ENCODE measurements around the gene TANC2.
"Not testable (repeated sequence)": the region's sequence is repeated elsewhere in the genome, so short reads cannot be mapped to it uniquely, and the experiment has no call there.

TANC2 gene

GRCh38 chr17:62964506-62964905 lies 1.5 kb upstream of the TANC2 start:
- no peak for DNase-seq (ENCODE audit: low read depth in 2 of 2)

- DNase-seq (ENCODE audit: low read depth in 2 of 2), result peak in 1 of 2 donors; percentile 2
These were observed 805 bp upstream of the TANC2 start for GRCh38 chr17:62965174-62965685.

- DNase-seq (ENCODE audit: low read depth in 2 of 2), result peak; percentile 40 to 45
These were observed 580 bp downstream of the TANC2 start for GRCh38 chr17:62966426-62967204.

- DNase-seq (ENCODE audit: low read depth in 2 of 2), result no peak
These were observed 1.1 kb downstream of the TANC2 start for GRCh38 chr17:62967205-62967529.

GRCh38 chr17:62968445-62968923 lies 2.4 kb downstream of the TANC2 start:
- DNase-seq (ENCODE audit: low read depth in 2 of 2), result peak; percentile 9 to 27

- no peak for DNase-seq (ENCODE audit: low read depth in 2 of 2)
These were observed 4.6 kb downstream of the TANC2 start for GRCh38 chr17:62970610-62971009.

GRCh38 chr17:62971853-62972252 lies 5.8 kb downstream of the TANC2 start:
- DNase-seq (ENCODE audit: low read depth in 2 of 2), result no peak

GRCh38 chr17:62974788-62975187 lies 8.8 kb downstream of the TANC2 start:
- no peak for DNase-seq (ENCODE audit: low read depth in 2 of 2)

GRCh38 chr17:62975206-62975605 lies 9.2 kb downstream of the TANC2 start:
- no peak for DNase-seq (ENCODE audit: low read depth in 2 of 2)

GRCh38 chr17:62976643-62977231 lies 10.7 kb downstream of the TANC2 start:
- DNase-seq (ENCODE audit: low read depth in 2 of 2), result not testable (repeated sequence)

GRCh38 chr17:62980842-62981241 lies 14.8 kb downstream of the TANC2 start:
- no peak for DNase-seq (ENCODE audit: low read depth in 2 of 2)

- no peak for DNase-seq (ENCODE audit: low read depth in 2 of 2)
These were observed 15.9 kb downstream of the TANC2 start for GRCh38 chr17:62981933-62982332.

- no peak for DNase-seq (ENCODE audit: low read depth in 2 of 2)
These were observed 18.8 kb downstream of the TANC2 start for GRCh38 chr17:62984801-62985200.

GRCh38 chr17:62986549-62986948 lies 20.5 kb downstream of the TANC2 start:
- no peak for DNase-seq (ENCODE audit: low read depth in 2 of 2)

- DNase-seq (ENCODE audit: low read depth in 2 of 2), result no peak
These were observed 21.1 kb downstream of the TANC2 start for GRCh38 chr17:62987136-62987535.

- DNase-seq (ENCODE audit: low read depth in 2 of 2), result no peak
These were observed 23.5 kb downstream of the TANC2 start for GRCh38 chr17:62989501-62989900.

- DNase-seq (ENCODE audit: low read depth in 2 of 2), result no peak
These were observed 28.9 kb downstream of the TANC2 start for GRCh38 chr17:62994931-62995330.

- DNase-seq (ENCODE audit: low read depth in 2 of 2), result no peak
These were observed 29.4 kb downstream of the TANC2 start for GRCh38 chr17:62995377-62995885.

GRCh38 chr17:62996221-62996620 lies 30.2 kb downstream of the TANC2 start:
- DNase-seq (ENCODE audit: low read depth in 2 of 2), result no peak

- no peak for DNase-seq (ENCODE audit: low read depth in 2 of 2)
These were observed 32.1 kb downstream of the TANC2 start for GRCh38 chr17:62998166-62998565.

- no peak for DNase-seq (ENCODE audit: low read depth in 2 of 2)
These were observed 32.8 kb downstream of the TANC2 start for GRCh38 chr17:62998665-62999393.

- no peak for DNase-seq (ENCODE audit: low read depth in 2 of 2)
These were observed 33.7 kb downstream of the TANC2 start for GRCh38 chr17:62999736-63000135.

Measured in activated CD8-positive, alpha-beta memory T cell treated with anti-CD3 and anti-CD28 coated beads for 4 hours (primary cell).